OCI-LY1 (cell line): ENCODE measurements around the gene CHN1.

Source experiments
- H2AFZ ChIP-seq: fragments of 200-600 bp; sonication (generic), shearing (Covaris generic); 2 replicates; pipeline ENCODE4 v1.6.0; 2014; ENCODE audit warnings: antibody characterized with exemption, mild to moderate bottlenecking, low read length
- H3F3A ChIP-seq: fragments of 200-600 bp; sonication (generic), shearing (Covaris generic); 2 replicates; pipeline ENCODE4 v1.6.0; 2014; ENCODE audit warnings: mild to moderate bottlenecking, antibody characterized with exemption, low read length, moderate library complexity; ENCODE audit not compliant: insufficient read depth
- H3K27ac ChIP-seq: fragments of 200-600 bp; sonication (generic); 2 replicates; pipeline ENCODE4 v1.5.1; 2014; ENCODE audit warnings: low read length, mixed run types, mild to moderate bottlenecking, low read depth; ENCODE audit not compliant: poor library complexity, severe bottlenecking
- H3K27me3 ChIP-seq: fragments of 200-600 bp; sonication (generic); 2 replicates; pipeline ENCODE4 v1.6.0; 2014; ENCODE audit warnings: antibody characterized with exemption, mild to moderate bottlenecking, low read length, moderate library complexity; ENCODE audit not compliant: insufficient read depth
- H3K36me3 ChIP-seq: fragments of 200-600 bp; sonication (generic); 2 replicates; pipeline ENCODE4 v1.6.1; 2014; ENCODE audit warnings: mild to moderate bottlenecking, antibody characterized with exemption, low read length, moderate library complexity, mixed read lengths; ENCODE audit not compliant: insufficient read depth
- H3K4me1 ChIP-seq: fragments of 200-600 bp; sonication (generic); 2 replicates; pipeline ENCODE4 v1.5.1; 2014; ENCODE audit warnings: mild to moderate bottlenecking, low read length, moderate library complexity; ENCODE audit not compliant: insufficient read depth, severe bottlenecking
- H3K4me2 ChIP-seq: fragments of 200-600 bp; sonication (generic), shearing (Covaris generic); 2 replicates; pipeline ENCODE4 v1.6.1; 2014; ENCODE audit warnings: low read length
- H3K4me3 ChIP-seq: fragments of 200-600 bp; sonication (generic); 2 replicates; pipeline ENCODE4 v1.5.1; 2014; ENCODE audit warnings: low read length, low read depth, mild to moderate bottlenecking, mixed read lengths; ENCODE audit not compliant: poor library complexity, severe bottlenecking
- H3K79me2 ChIP-seq: fragments of 200-600 bp; shearing (Covaris generic); 2 replicates; pipeline ENCODE4 v1.6.1; 2016; ENCODE audit warnings: mixed run types, low read length, mixed read lengths; ENCODE audit not compliant: insufficient read depth
- H3K9ac ChIP-seq: fragments of 200-600 bp; sonication (generic), shearing (Covaris generic); 2 replicates; pipeline ENCODE4 v1.6.1; 2014; ENCODE audit warnings: mild to moderate bottlenecking, low read length, mixed read lengths
- H3K9me2 ChIP-seq: fragments of 200-600 bp; sonication (generic), shearing (Covaris generic); 2 replicates; pipeline ENCODE4 v1.6.1; 2014; ENCODE audit warnings: low read depth, mild to moderate bottlenecking, low read length, mixed read lengths
- H3K9me3 ChIP-seq: fragments of 200-600 bp; shearing (Covaris generic); 2 replicates; pipeline ENCODE4 v1.6.1; 2014; ENCODE audit warnings: low read length, mixed read lengths
- H4K20me1 ChIP-seq: fragments of 200-600 bp; sonication (generic), shearing (Covaris generic); 2 replicates; pipeline ENCODE4 v1.6.0; 2016; ENCODE audit warnings: mild to moderate bottlenecking, low read length; ENCODE audit not compliant: insufficient read depth
- CTCF ChIP-seq: fragments of 200-600 bp; sonication (generic), shearing (Covaris generic); IDR thresholded peaks from 2 replicates; pipeline ENCODE4 v1.5.1; 2017; ENCODE audit warnings: mild to moderate bottlenecking, antibody characterized with exemption, low read length, moderate library complexity, mixed read lengths
- EZH2 ChIP-seq: fragments of 200-600 bp; sonication (generic), shearing (Covaris generic); IDR thresholded peaks from 2 replicates; pipeline ENCODE4 v1.8.0; 2017; ENCODE audit warnings: borderline replicate concordance, mixed run types, mild to moderate bottlenecking, antibody characterized with exemption, low read length, moderate library complexity, mixed read lengths

CHN1 gene

DNA sequence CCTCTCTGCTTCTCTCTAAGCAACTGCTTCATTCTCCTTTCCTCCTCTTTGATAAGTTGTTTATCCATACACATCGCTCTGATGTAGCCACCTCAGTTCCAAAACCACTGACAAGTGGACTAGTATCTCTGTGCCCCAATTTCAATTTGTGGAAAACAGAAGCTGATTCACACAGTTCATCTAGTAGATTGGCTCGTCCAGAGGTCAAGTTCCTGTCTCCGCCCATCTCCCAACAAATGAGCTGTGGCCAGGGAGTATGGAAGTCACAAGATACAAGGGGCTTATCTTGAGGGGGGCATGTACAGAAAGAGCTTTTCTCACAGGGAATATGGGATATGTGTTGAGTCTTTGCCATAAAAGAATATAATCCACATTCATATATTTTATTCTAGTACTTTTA lies 17.7 kb upstream of the CHN1 start:
- no peak overlapping the region for H3K4me3 ChIP-seq
- TF ChIP-seq EZH2: no peak
- TF ChIP-seq CTCF: no peak
- no peaks in the 10 kb centered on the region for H3K9me2 ChIP-seq

DNA sequence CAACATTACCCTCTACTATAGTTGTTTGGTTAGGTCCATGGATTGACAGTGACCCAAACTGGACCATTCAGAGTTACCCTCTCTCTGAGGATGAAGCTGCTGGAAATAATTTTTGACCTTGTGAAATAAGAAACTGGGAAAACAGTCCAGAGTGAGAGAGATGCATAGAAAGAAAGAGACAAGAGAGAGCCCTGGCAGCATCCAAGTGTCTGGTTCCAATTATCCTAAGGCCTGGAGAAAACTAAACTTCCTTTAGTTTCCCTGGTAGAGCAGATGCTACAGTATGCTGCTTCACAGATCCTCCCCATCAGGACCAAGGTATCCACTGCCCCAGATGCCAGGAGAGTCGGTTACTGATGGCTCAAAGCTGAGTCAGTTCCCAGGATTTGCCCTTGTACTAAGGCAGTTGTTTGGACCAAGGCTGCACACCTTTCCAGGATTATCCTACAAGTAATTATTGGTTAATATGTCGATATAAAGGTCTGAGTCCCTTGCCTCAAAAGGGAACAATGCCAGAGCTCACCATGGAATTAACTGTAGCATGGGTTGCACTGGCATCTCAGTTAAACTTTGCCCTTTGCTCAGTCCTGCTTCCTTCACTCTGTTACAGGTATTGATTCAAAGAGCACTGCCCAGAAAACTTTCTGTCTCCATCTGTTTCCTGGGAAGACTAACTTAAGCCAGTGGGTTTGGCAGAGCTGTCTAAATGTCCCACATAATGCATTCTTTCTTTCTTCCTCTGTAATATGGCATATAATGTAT lies 14.6 kb upstream of the CHN1 start:
- H3K27me3 ChIP-seq: no peaks in the 10 kb centered on the region

More for the DNA sequence above, 17.7 kb upstream of the CHN1 start:
- Histone ChIP-seq H3K27ac (no peak overlapping the region), H3K4me2 (no peak overlapping the region), H3K4me1 (no peaks in the 10 kb centered on the region), H3F3A (no peaks in the 10 kb centered on the region), H3K9ac (no peak overlapping the region), H3K79me2 (no peaks in the 10 kb centered on the region), H3K9me3 (no peaks in the 10 kb centered on the region), H2AFZ (no peak overlapping the region), H4K20me1 (no peaks in the 10 kb centered on the region), H3K27me3 (no peaks in the 10 kb centered on the region), H3K36me3 (no peaks in the 10 kb centered on the region)

DNA sequence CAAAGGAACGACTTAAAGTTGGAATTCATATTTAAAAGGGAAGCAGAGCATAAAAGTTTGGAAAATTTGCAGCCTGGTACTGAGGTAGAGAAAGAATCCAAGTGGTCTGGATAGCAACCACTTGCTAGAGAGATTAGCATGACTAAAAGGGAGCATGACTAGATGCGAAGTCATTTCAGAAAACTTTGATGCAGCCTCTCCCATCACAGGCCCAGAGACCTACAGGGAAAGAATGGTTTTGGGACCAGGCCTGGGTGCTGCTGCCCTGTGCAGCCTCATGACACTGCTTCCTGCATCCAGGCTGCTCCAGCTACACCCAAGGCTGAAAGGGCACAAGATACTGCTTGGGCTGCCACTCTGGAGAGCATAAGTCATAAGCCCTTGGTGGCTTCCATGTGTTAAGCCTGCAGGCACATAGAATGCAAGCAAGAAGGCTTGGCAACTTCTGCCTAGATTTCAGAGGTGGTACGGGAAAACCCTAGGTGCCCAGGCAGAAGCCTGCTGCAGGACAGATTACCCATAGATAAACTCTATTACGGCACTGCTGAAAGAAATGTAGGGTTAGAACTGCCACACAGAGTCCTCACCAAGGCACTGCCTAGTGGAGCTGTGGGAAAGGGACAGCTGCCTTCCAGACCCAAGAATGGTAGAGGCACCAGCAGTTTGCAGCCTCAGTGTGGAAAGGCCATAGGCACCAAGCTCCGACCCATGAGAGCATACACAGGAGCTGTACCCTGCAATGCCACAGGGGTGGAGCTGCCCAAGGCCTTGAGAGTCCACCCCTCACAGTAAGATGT lies 12.6 kb upstream of the CHN1 start:
- no peaks in the 10 kb centered on the region for H3K9me3 ChIP-seq
- no peaks in the 10 kb centered on the region for H3K9me2 ChIP-seq
- no peak overlapping the region for H3K4me2 ChIP-seq
- H3K36me3 ChIP-seq: no peaks in the 10 kb centered on the region
- no peak overlapping the region for H3K4me3 ChIP-seq
- TF ChIP-seq EZH2 (no peak), CTCF (no peak)
- H4K20me1 ChIP-seq: no peaks in the 10 kb centered on the region
- no peaks in the 10 kb centered on the region for H3K27me3 ChIP-seq
- H3F3A ChIP-seq: no peaks in the 10 kb centered on the region
- H3K27ac ChIP-seq: no peak overlapping the region
- H3K79me2 ChIP-seq: no peaks in the 10 kb centered on the region
- H3K4me1 ChIP-seq: no peaks in the 10 kb centered on the region
- H2AFZ ChIP-seq: no peak overlapping the region
- H3K9ac ChIP-seq: no peak overlapping the region

More for the DNA sequence above, 14.6 kb upstream of the CHN1 start:
- Histone ChIP-seq H3K9me2 (no peaks in the 10 kb centered on the region), H3K4me1 (no peaks in the 10 kb centered on the region), H3K9ac (no peak overlapping the region), H3F3A (no peaks in the 10 kb centered on the region), H3K27ac (no peak overlapping the region), H3K4me3 (no peak overlapping the region), H3K4me2 (no peak overlapping the region), H3K36me3 (no peaks in the 10 kb centered on the region), H3K79me2 (no peaks in the 10 kb centered on the region), H3K9me3 (no peaks in the 10 kb centered on the region), H2AFZ (no peak overlapping the region), H4K20me1 (no peaks in the 10 kb centered on the region)
- TF ChIP-seq CTCF (no peak), EZH2 (no peak)
